Stimulated activated CD8-positive, alpha-beta memory T cell treated with anti-CD3 and anti-CD28 coated beads, Interleukin-7, amount 100 ng/mL, for 48 hours (primary cell): ENCODE data around the gene POLDIP2.

Source experiments
- DNase-seq, 2 donors: peaks; one replicate each; pipeline ENCODE4 v3.0.0-alpha.2; 2020; ENCODE audit warnings: low read depth in 1 of 2; ENCODE audit errors: extremely low read depth in 1 of 2

Gene POLDIP2

GRCh38 chr17:28390563-28390962, 33.2 kb upstream of the POLDIP2 start:
- DNase-seq = no peak

- no peak for DNase-seq
Observed at GRCh38 chr17:28390141-28390540, 32.8 kb upstream of the POLDIP2 start.

GRCh38 chr17:28388106-28388505, 30.8 kb upstream of the POLDIP2 start:
- DNase-seq = no peak

- DNase-seq = no peak
Observed at GRCh38 chr17:28386391-28386790, 29.1 kb upstream of the POLDIP2 start.

GRCh38 chr17:28385406-28385805, 28.1 kb upstream of the POLDIP2 start:
- DNase-seq = no peak

GRCh38 chr17:28385037-28385400, 27.7 kb upstream of the POLDIP2 start:
- no peak for DNase-seq

- DNase-seq = peak; percentile 41 to 47
Observed at GRCh38 chr17:28384281-28385036, 27.1 kb upstream of the POLDIP2 start.

GRCh38 chr17:28381141-28381825, 24.0 kb upstream of the POLDIP2 start:
- DNase-seq = no peak

- no peak for DNase-seq
Observed at GRCh38 chr17:28379814-28380801, 22.8 kb upstream of the POLDIP2 start.

GRCh38 chr17:28372945-28373274, 15.6 kb upstream of the POLDIP2 start:
- no peak for DNase-seq

GRCh38 chr17:28372203-28372944, 15.0 kb upstream of the POLDIP2 start:
- no peak for DNase-seq

GRCh38 chr17:28371245-28372202, 14.2 kb upstream of the POLDIP2 start, which contains the start of gene SARM1:
SARM1 (plus strand) TSS chr17:28371694; CDS start chr17:28372033, 339 bp downstream.
- DNase-seq = peak; percentile 78 to 91

- no peak for DNase-seq
Observed at GRCh38 chr17:28370744-28371103, 13.4 kb upstream of the POLDIP2 start.

- no peak for DNase-seq
Observed at GRCh38 chr17:28370035-28370743, 12.9 kb upstream of the POLDIP2 start, which contains the start of gene VTN. VTN (minus strand) TSS chr17:28370307; CDS start chr17:28370203, 104 bp downstream.

- no peak for DNase-seq
Observed at GRCh38 chr17:28369684-28370034, 12.3 kb upstream of the POLDIP2 start.

- DNase-seq = no peak
Observed at GRCh38 chr17:28368915-28369683, 11.8 kb upstream of the POLDIP2 start.

- DNase-seq = no peak
Observed at GRCh38 chr17:28368306-28368831, 11.0 kb upstream of the POLDIP2 start.
